K562 (cell line): ENCODE data around the gene KASH5. TPM values are rescaled to one million over a fixed set of nuclear protein-coding genes. Genes with fewer than 3 reads are reported as not detected.

Experiments used
- ATAC-seq: fragments of 200-7000 bp; cut with Tn5 transposase; 3 replicates; pipeline ENCODE4 v1.9.1; 2020; ENCODE audit warnings: moderate library complexity
- BruUV-seq: library from RNA; stranded (reverse); fragments of 400-500 nt; replicated peaks from 2 replicates; lab custom pipeline; 2021; lab: Mats Ljungman, UMichigan
- CTCF ChIA-PET: fragments of 300-600 bp; formaldehyde crosslinking; extraction: SDS; loops from one replicate; lab custom pipeline; 2021; ENCODE audit warnings: low intra/inter-chr PET ratio; lab: Yijun Ruan, JAX
- POLR2A ChIA-PET: fragments of 300-600, 350-650 bp; sonication (Branson Sonifier 250); formaldehyde crosslinking; extraction: SDS; loops from one replicate; lab custom pipeline; 2021; ENCODE audit warnings: antibody characterized with exemption, inconsistent platforms; lab: Yijun Ruan, JAX
- DNase-seq, 4 experiments: peaks; one replicate each; pipeline versions ENCODE4 v3.0.0 to v3.0.0-alpha.2; 2011 to 2018; ENCODE audit warnings: low spot score in 3 of 4, mixed read lengths in 3 of 4; ENCODE audit errors: extremely low read depth in 1 of 4
- FAIRE-seq: peaks from 2 replicates; lab custom pipeline; 2011; peaks lifted over from hg19 to GRCh38; lab: Jason Lieb, UNC
- H2AFZ ChIP-seq: 2 replicates; pipeline ENCODE4 v1.6.0; 2011; ENCODE audit warnings: low read depth, low read length, control low read depth, inconsistent platforms
- H3K27ac ChIP-seq: fragments of 200-600 bp; 3 replicates; pipeline ENCODE4 v1.8.0; 2011; ENCODE audit warnings: low read depth, mild to moderate bottlenecking, control low read depth, inconsistent platforms, low read length, moderate library complexity, mixed read lengths; ENCODE audit errors: extremely low read depth
- H3K27me3 ChIP-seq, 2 experiments: fragments of 300-600 bp in 1 of 2; 2 replicates in 1 of 2; 3 replicates in 1 of 2; pipeline versions ENCODE4 v1.6.0 to v1.8.0; 2011; ENCODE audit warnings: inconsistent platforms in 2 of 2, low read length in 2 of 2, mild to moderate bottlenecking in 1 of 2, mixed read lengths in 1 of 2, moderate library complexity in 1 of 2; ENCODE audit not compliant: control insufficient read depth in 2 of 2, insufficient read depth in 2 of 2
- H3K36me3 ChIP-seq: fragments of 300-600 bp; 3 replicates; pipeline ENCODE4 v1.8.0; 2011; ENCODE audit warnings: mild to moderate bottlenecking, low read length, inconsistent platforms; ENCODE audit not compliant: control insufficient read depth, insufficient read depth
- H3K4me1 ChIP-seq, 2 experiments: fragments of 200-600 bp in 1 of 2; replicated peaks in 1 of 2; 2 replicates in 1 of 2; 3 replicates in 1 of 2; pipeline versions ENCODE4 v1.5.1 to v1.8.0; 2011; ENCODE audit warnings: inconsistent platforms in 2 of 2, low read length in 2 of 2, mild to moderate bottlenecking in 1 of 2, mixed read lengths in 1 of 2, moderate library complexity in 1 of 2; ENCODE audit not compliant: control insufficient read depth in 2 of 2, insufficient read depth in 2 of 2
- H3K4me2 ChIP-seq: 2 replicates; pipeline ENCODE4 v1.6.1; 2011; ENCODE audit warnings: low read length, control low read depth, inconsistent platforms, mixed read lengths; ENCODE audit not compliant: insufficient read depth
- H3K4me3 ChIP-seq: fragments of 200-600 bp; sonication (generic), shearing (Covaris generic); 2 replicates; pipeline ENCODE4 v1.5.1; 2016; ENCODE audit warnings: control low read depth, inconsistent platforms
- H3K79me2 ChIP-seq: fragments of 200-600 bp; 3 replicates; pipeline ENCODE4 v1.8.0; 2011; ENCODE audit warnings: low read length, inconsistent platforms; ENCODE audit not compliant: control insufficient read depth, insufficient read depth
- H3K9ac ChIP-seq, 2 experiments: 2 replicates each; pipeline versions ENCODE4 v1.6.0 to v1.6.1; 2011; ENCODE audit warnings: low read depth in 2 of 2, low read length in 2 of 2, control low read depth in 1 of 2, inconsistent platforms in 1 of 2, mild to moderate bottlenecking in 1 of 2, mixed read lengths in 1 of 2; ENCODE audit not compliant: insufficient read depth in 1 of 2
- H3K9me1 ChIP-seq: one replicate; pipeline ENCODE4 v1.6.0; 2011; ENCODE audit warnings: inconsistent platforms, mild to moderate bottlenecking, low read length, moderate library complexity; ENCODE audit not compliant: control insufficient read depth, insufficient read depth
- H3K9me3 ChIP-seq: replicated peaks from 2 replicates; pipeline ENCODE4 v1.5.1; 2011; ENCODE audit warnings: low read depth, low read length, inconsistent platforms; ENCODE audit not compliant: control insufficient read depth, insufficient read depth
- H4K20me1 ChIP-seq: replicated peaks from 2 replicates; pipeline ENCODE4 v1.6.1; 2011; ENCODE audit warnings: low read length, inconsistent platforms, mixed read lengths; ENCODE audit not compliant: control insufficient read depth, insufficient read depth
- BHLHE40 ChIP-seq: IDR thresholded peaks from 2 replicates; pipeline ENCODE4 v1.6.1; 2011; ENCODE audit warnings: low read length, improper control_type of control experiment
- E2F1 ChIP-seq: sonication (generic); formaldehyde crosslinking; IDR thresholded peaks from 2 replicates; pipeline ENCODE4 v1.8.1; 2023; ENCODE audit warnings: mild to moderate bottlenecking, missing genetic modification reagents, moderate library complexity
- GABPB2 ChIP-seq: fragments of 250-450 bp; sonication (Bioruptor Pico); conservative IDR thresholded peaks from 2 replicates; pipeline ENCODE4 v1.5.1; 2021; ENCODE audit warnings: mild to moderate bottlenecking
- MTA1 ChIP-seq: fragments of 450-650 bp; IDR thresholded peaks from 2 replicates; pipeline ENCODE4 v1.6.1; 2017; ENCODE audit warnings: borderline replicate concordance
- SMARCC2 ChIP-seq: fragments of 450-650 bp; IDR thresholded peaks from 2 replicates; pipeline ENCODE4 v1.6.1; 2017; ENCODE audit warnings: antibody characterized with exemption, moderate library complexity, mild to moderate bottlenecking, low read depth
- XRCC5 ChIP-seq: fragments of 200-400 bp; formaldehyde crosslinking; IDR thresholded peaks from 2 replicates; pipeline ENCODE4 v1.6.1; 2017; ENCODE audit warnings: low read depth, mild to moderate bottlenecking, low read length
- ZBTB1 ChIP-seq: sonication (generic); formaldehyde crosslinking; IDR thresholded peaks from 2 replicates; pipeline ENCODE4 v1.8.1; 2023; ENCODE audit warnings: missing genetic modification reagents, low read depth, mild to moderate bottlenecking, borderline replicate concordance
- ZBTB7A ChIP-seq: IDR thresholded peaks from 2 replicates; pipeline ENCODE4 v1.6.1; 2011; ENCODE audit warnings: low read depth, mild to moderate bottlenecking, low read length, moderate library complexity, borderline replicate concordance; ENCODE audit not compliant: control insufficient read depth
- ZNF655 ChIP-seq: fragments of 250-450 bp; sonication (Bioruptor Pico); IDR thresholded peaks from 2 replicates; pipeline ENCODE4 v1.5.0; 2021
- WGBS: fragments of 100-300 bp; shearing (Covaris generic); methylation state at CpG from one replicate; pipeline ENCODE4 v1.1.6; 2016; ENCODE audit warnings: low coverage, mixed read lengths; ENCODE audit not compliant: insufficient coverage; ENCODE audit errors: missing lambda C conversion rate; 5-methylcytosine and 5-hydroxymethylcytosine counted together
- in situ Hi-C: fragments of 300-500 bp; cut with MboI; formaldehyde crosslinking; loops from 4 replicates; pipeline ENCODE4 v1.15.0; 2018; ENCODE audit warnings: inconsistent platforms, mixed read lengths
- intact Hi-C: fragments of 100-400 bp; cut with micrococcal nuclease; formaldehyde crosslinking; loops from 2 replicates; pipeline ENCODE4 v1.14.2; 2022
- polyA plus RNA-seq, 8 experiments: library from polyadenylated mRNA; depleted of rRNA in 4 of 8; stranded (reverse) in 5 of 8; unstranded in 3 of 8; fragments of >200 nt; fragmentation: Nextera tagmentation in 2 of 8; fragmentation: Illumina TruSeq in 1 of 8; extraction: Ambion mirVana in 2 of 8; extraction: Trizol in 1 of 8; gene quantifications; 2 replicates each; pipeline versions ENCODE4 v1.2.1 to v1.2.3, GENCODE V29; 2011 to 2014; ENCODE audit warnings: inconsistent platforms in 1 of 8, missing spikeins in 1 of 8
- total RNA-seq, 7 experiments: library from RNA; depleted of rRNA in 6 of 7; stranded (reverse); fragments of >200 nt in 6 of 7; fragmentation: Illumina TruSeq in 2 of 7; extraction: Trizol in 2 of 7; gene quantifications; 2 replicates each; pipeline versions ENCODE4 v1.2.1 to v1.2.3, GENCODE V29; 2011 to 2021; ENCODE audit warnings: low replicate concordance in 1 of 7
- TF ChIP-seq, protein P1 (sequence below): fragments of 450-650 bp; conservative IDR thresholded peaks from 2 replicates; pipeline ENCODE4 v1.6.1; 2016; ENCODE audit warnings: missing genetic modification characterization, low read depth, mild to moderate bottlenecking, control low read depth, missing compliant biosample characterization

Gene KASH5
- total and polyA plus RNA-seq, 9 of the 15 experiments (the other 6 are each of a cell fraction or from before 2014, with no cell fraction given) = 0.07 to 0.84 (median 0.34) TPM; not detected in 1

DNA sequence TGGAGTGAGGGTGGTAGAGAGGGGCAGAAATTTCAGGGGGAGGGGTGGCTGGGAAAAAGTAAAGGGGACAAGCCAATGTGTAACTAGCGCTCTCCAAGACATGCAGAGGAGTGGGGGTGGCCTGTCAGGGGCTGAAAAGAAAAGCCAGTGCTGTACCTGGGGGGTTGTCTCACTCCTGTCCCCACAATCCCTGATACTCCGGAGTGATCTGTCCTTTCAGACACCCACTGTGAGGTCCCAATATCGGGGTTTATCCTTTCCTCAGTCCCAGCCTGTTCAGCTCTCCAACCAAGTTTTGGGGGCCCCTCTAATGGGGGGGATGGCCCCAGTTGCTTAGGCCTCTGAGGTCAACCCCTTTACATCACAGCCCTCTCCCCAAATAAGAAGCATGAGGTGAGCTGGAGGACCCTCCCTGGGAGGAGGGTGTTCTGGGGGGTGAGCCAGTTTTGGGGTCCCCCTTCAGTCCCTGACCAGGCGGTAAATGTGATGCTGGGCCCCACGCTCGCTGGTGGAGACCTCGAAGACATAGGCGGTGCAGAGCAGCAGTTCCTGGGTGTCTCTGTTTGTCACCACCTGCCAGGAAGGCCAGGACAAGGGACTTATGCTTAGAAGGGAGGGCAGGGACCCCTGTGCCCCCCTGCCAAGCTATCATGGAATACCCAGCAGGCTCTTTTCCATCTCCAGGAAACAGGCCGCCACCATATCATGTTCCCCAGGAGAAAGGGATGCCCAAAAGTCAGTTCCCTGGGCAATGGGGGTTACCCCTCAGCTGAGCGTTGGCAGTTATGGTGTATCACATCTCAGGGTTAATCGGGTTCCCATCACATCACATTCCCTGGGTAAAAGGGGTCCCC, 47.0 kb upstream of the KASH5 start:
- Histone ChIP-seq H3K79me2 (no peaks in the 10 kb centered on the region), H3K4me3 (no peak overlapping the region), H3K9me3 (no peaks in the 10 kb centered on the region), H2AFZ (no peak overlapping the region), H3K4me1 (peaks cover 25 to 43% of the 10 kb centered on the region in 2 experiments), H4K20me1 (no peaks in the 10 kb centered on the region), H3K36me3 (peaks cover 23% of the 10 kb centered on the region; the same call in 1 of the 3 replicates), H3K27ac (peak overlapping the region; percentile 66; the same call in 1 of the 3 replicates), H3K9me1 (no peaks in the 10 kb centered on the region), H3K27me3 (no peaks in the 10 kb centered on the region), H3K4me2 (no peak overlapping the region), H3K9ac (no peak overlapping the region)
- WGBS = 92% methylated on average over 6 of the region's 11 CpGs
- in situ Hi-C loops (no loop called here), intact Hi-C loops (no loop called here)
- ATAC-seq = no peak
- no peak for FAIRE-seq
- DNase-seq = no peak
- ChIA-PET CTCF (no interaction called here), POLR2A (interaction anchor here (0.7 to 0.9 kb wide), 2 partner anchors 19 to 40 kb away, joined by 4 to 5 read pairs; no protein-coding TSS in a partner anchor)
- BruUV-seq = no TSS peak
- TF ChIP-seq ZBTB1 (CRISPR knock-in tag) = no peak
- 0 out of 2 replicates have a peak, but pooled peaks have one; percentile 21 for TF ChIP-seq ZBTB7A

GRCh38 chr19:49342291-49342721, 45.7 kb upstream of the KASH5 start:
- no peak overlapping the region for H3K4me3 ChIP-seq
- peaks cover 31% of the 10 kb centered on the region; the same call in 1 of the 3 replicates for H3K36me3 ChIP-seq
- no peak overlapping the region for H3K4me2 ChIP-seq
- no peak overlapping the region for H2AFZ ChIP-seq
- H3K9ac ChIP-seq = no peak overlapping the region
- no peak for ATAC-seq
- no peak overlapping the region for H3K27ac ChIP-seq
- no TSS peak for BruUV-seq
- WGBS = 87% methylated on average over 11 of the region's 11 CpGs
- no peaks in the 10 kb centered on the region for H3K9me3 ChIP-seq
- ChIA-PET POLR2A (no interaction called here), CTCF (no interaction called here)
- in situ Hi-C loops (no loop called here), intact Hi-C loops (no loop called here)
- no peaks in the 10 kb centered on the region for H3K9me1 ChIP-seq
- H4K20me1 ChIP-seq = no peaks in the 10 kb centered on the region
- DNase-seq = no peak
- no peaks in the 10 kb centered on the region for H3K79me2 ChIP-seq
- no peaks in the 10 kb centered on the region for H3K27me3 ChIP-seq
- peaks cover 19 to 34% of the 10 kb centered on the region in 2 experiments for H3K4me1 ChIP-seq
- FAIRE-seq = no peak
- TF ChIP-seq GABPB2 (CRISPR knock-in tag) (no peak), MTA1 (no peak), XRCC5 (no peak), SMARCC2 (no peak), ZNF655 (CRISPR knock-in tag) (no peak), E2F1 (CRISPR knock-in tag) (no peak), BHLHE40 (no peak)
- TF ChIP-seq, protein P1, sequence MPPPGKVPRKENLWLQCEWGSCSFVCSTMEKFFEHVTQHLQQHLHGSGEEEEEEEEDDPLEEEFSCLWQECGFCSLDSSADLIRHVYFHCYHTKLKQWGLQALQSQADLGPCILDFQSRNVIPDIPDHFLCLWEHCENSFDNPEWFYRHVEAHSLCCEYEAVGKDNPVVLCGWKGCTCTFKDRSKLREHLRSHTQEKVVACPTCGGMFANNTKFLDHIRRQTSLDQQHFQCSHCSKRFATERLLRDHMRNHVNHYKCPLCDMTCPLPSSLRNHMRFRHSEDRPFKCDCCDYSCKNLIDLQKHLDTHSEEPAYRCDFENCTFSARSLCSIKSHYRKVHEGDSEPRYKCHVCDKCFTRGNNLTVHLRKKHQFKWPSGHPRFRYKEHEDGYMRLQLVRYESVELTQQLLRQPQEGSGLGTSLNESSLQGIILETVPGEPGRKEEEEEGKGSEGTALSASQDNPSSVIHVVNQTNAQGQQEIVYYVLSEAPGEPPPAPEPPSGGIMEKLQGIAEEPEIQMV (tag) = no peak
